Measurements from ENCODE around the gene SNX24. TPM values are rescaled to one million over a fixed set of nuclear protein-coding genes. Genes with fewer than 3 reads are reported as not detected.

Gene SNX24
- total RNA-seq, 1 donor from 2014 or later: 40.9 TPM

- TF ChIP-seq CTCF (IDR thresholded peaks at IDR 0.05; ENCODE audit: unreplicated experiment): no peak
- no peak for DNase-seq (ENCODE audit: low spot score in 2 of 2, unreplicated experiment in 2 of 2)
- Mint-ChIP-seq H3K4me1 (peaks cover 5% of the 10 kb centered on the region), H3K27me3 (ENCODE audit: low read depth) (no peaks in the 10 kb centered on the region), H3K36me3 (peaks cover 10% of the 10 kb centered on the region), H3K27ac (no peak overlapping the region), H3K4me3 (no peak overlapping the region), H3K9me3 (no peaks in the 10 kb centered on the region)
Measured at GRCh38 chr5:122997294-122997693, 151.9 kb downstream of the SNX24 start.

GRCh38 chr5:122999947-123000563 is 154.6 kb downstream of the SNX24 start:
- Mint-ChIP-seq H3K27me3 (ENCODE audit: low read depth) (no peaks in the 10 kb centered on the region), H3K9me3 (no peaks in the 10 kb centered on the region), H3K4me3 (no peak overlapping the region), H3K4me1 (peaks cover 5% of the 10 kb centered on the region), H3K36me3 (peaks cover 21% of the 10 kb centered on the region), H3K27ac (no peak overlapping the region)
- DNase-seq (ENCODE audit: low spot score in 2 of 2, unreplicated experiment in 2 of 2): no peak
- TF ChIP-seq CTCF (IDR thresholded peaks at IDR 0.05; ENCODE audit: unreplicated experiment): no peak

- no peak overlapping the region for H3K27ac Mint-ChIP-seq
- H3K36me3 Mint-ChIP-seq: peaks cover 26% of the 10 kb centered on the region
- no peaks in the 10 kb centered on the region for H3K27me3 Mint-ChIP-seq (ENCODE audit: low read depth)
- DNase-seq (ENCODE audit: low spot score in 2 of 2, unreplicated experiment in 2 of 2): no peak
- H3K9me3 Mint-ChIP-seq: no peaks in the 10 kb centered on the region
- peaks cover 5% of the 10 kb centered on the region for H3K4me1 Mint-ChIP-seq
- H3K4me3 Mint-ChIP-seq: no peak overlapping the region
- TF ChIP-seq CTCF (IDR thresholded peaks at IDR 0.05; ENCODE audit: unreplicated experiment): no peak
Measured at GRCh38 chr5:123000731-123001130, 155.3 kb downstream of the SNX24 start.

GRCh38 chr5:123001808-123002207 is 156.4 kb downstream of the SNX24 start:
- peaks cover 35% of the 10 kb centered on the region for H3K36me3 Mint-ChIP-seq
- DNase-seq (ENCODE audit: low spot score in 2 of 2, unreplicated experiment in 2 of 2): no peak
- no peak for TF ChIP-seq CTCF (IDR thresholded peaks at IDR 0.05; ENCODE audit: unreplicated experiment)
- H3K9me3 Mint-ChIP-seq: no peaks in the 10 kb centered on the region
- no peak overlapping the region for H3K27ac Mint-ChIP-seq
- no peak overlapping the region for H3K4me3 Mint-ChIP-seq
- peaks cover 7% of the 10 kb centered on the region for H3K4me1 Mint-ChIP-seq
- H3K27me3 Mint-ChIP-seq (ENCODE audit: low read depth): no peaks in the 10 kb centered on the region

GRCh38 chr5:123007182-123007581 is 161.8 kb downstream of the SNX24 start:
- H3K4me1 Mint-ChIP-seq: peaks cover 9% of the 10 kb centered on the region
- H3K27me3 Mint-ChIP-seq (ENCODE audit: low read depth): no peaks in the 10 kb centered on the region
- no peak overlapping the region for H3K4me3 Mint-ChIP-seq
- H3K36me3 Mint-ChIP-seq: peaks cover 45% of the 10 kb centered on the region
- peak overlapping the region; percentile 36 for H3K27ac Mint-ChIP-seq
- no peak for TF ChIP-seq CTCF (IDR thresholded peaks at IDR 0.05; ENCODE audit: unreplicated experiment)
- no peak for DNase-seq (ENCODE audit: low spot score in 2 of 2, unreplicated experiment in 2 of 2)
- H3K9me3 Mint-ChIP-seq: no peaks in the 10 kb centered on the region

- Mint-ChIP-seq H3K27me3 (ENCODE audit: low read depth) (no peaks in the 10 kb centered on the region), H3K4me3 (no peak overlapping the region), H3K27ac (no peak overlapping the region), H3K36me3 (peaks cover 47% of the 10 kb centered on the region), H3K4me1 (peaks cover 9% of the 10 kb centered on the region), H3K9me3 (no peaks in the 10 kb centered on the region)
- no peak for TF ChIP-seq CTCF (IDR thresholded peaks at IDR 0.05; ENCODE audit: unreplicated experiment)
- DNase-seq (ENCODE audit: low spot score in 2 of 2, unreplicated experiment in 2 of 2): no peak
Measured at GRCh38 chr5:123007754-123008153, 162.3 kb downstream of the SNX24 start.
